ENCODE results near the gene KCTD4. TPM values are rescaled to one million over a fixed set of nuclear protein-coding genes. Genes with fewer than 3 reads are reported as not detected.

The KCTD4 gene
- total RNA-seq, 1 donor from 2014 or later: not detected

- intact Hi-C loops (cut with micrococcal nuclease): no loop called here
- H3K9me3 Mint-ChIP-seq: no peaks in the 10 kb centered on the region
- no peaks in the 10 kb centered on the region for H3K27me3 Mint-ChIP-seq
- peaks cover 18% of the 10 kb centered on the region for H3K36me3 Mint-ChIP-seq (ENCODE audit: low read depth)
- no peak for DNase-seq
- no peak overlapping the region for H3K4me3 Mint-ChIP-seq
- H3K4me1 Mint-ChIP-seq: peaks cover 24% of the 10 kb centered on the region
- no peak overlapping the region for H3K27ac Mint-ChIP-seq
Observed at GRCh38 chr13:45180303-45180702, 20.5 kb downstream of the KCTD4 start.

GRCh38 chr13:45179428-45179827 lies 21.4 kb downstream of the KCTD4 start:
- intact Hi-C loops (cut with micrococcal nuclease): loop anchor here (2.0 kb wide), 1 partner anchor 17 kb away; no protein-coding TSS in a partner anchor
- H3K9me3 Mint-ChIP-seq: no peaks in the 10 kb centered on the region
- no peak overlapping the region for H3K27ac Mint-ChIP-seq
- no peak for DNase-seq
- peaks cover 16% of the 10 kb centered on the region for H3K36me3 Mint-ChIP-seq (ENCODE audit: low read depth)
- no peak overlapping the region for H3K4me3 Mint-ChIP-seq
- H3K27me3 Mint-ChIP-seq: no peaks in the 10 kb centered on the region
- peaks cover 20% of the 10 kb centered on the region for H3K4me1 Mint-ChIP-seq

- H3K27me3 Mint-ChIP-seq: no peaks in the 10 kb centered on the region
Observed at GRCh38 chr13:45178349-45179162, 22.3 kb downstream of the KCTD4 start.

GRCh38 chr13:45174478-45174877 lies 26.4 kb downstream of the KCTD4 start:
- no peak for DNase-seq
- Mint-ChIP-seq H3K4me3 (no peak overlapping the region), H3K27me3 (no peaks in the 10 kb centered on the region), H3K36me3 (ENCODE audit: low read depth) (peaks cover 23% of the 10 kb centered on the region), H3K4me1 (peaks cover 21% of the 10 kb centered on the region), H3K27ac (no peak overlapping the region), H3K9me3 (peaks cover 4% of the 10 kb centered on the region)
- intact Hi-C loops (cut with micrococcal nuclease): no loop called here

More at GRCh38 chr13:45178349-45179162, 22.3 kb downstream of the KCTD4 start:
- no peaks in the 10 kb centered on the region for H3K9me3 Mint-ChIP-seq
- no peak overlapping the region for H3K27ac Mint-ChIP-seq
- H3K4me1 Mint-ChIP-seq: peaks cover 17% of the 10 kb centered on the region
- no peak overlapping the region for H3K4me3 Mint-ChIP-seq
- intact Hi-C loops (cut with micrococcal nuclease): loop anchor here (2.0 kb wide), 1 partner anchor 16 kb away; no protein-coding TSS in a partner anchor
- peak; percentile 65 for DNase-seq
- H3K36me3 Mint-ChIP-seq (ENCODE audit: low read depth): peaks cover 12% of the 10 kb centered on the region

GRCh38 chr13:45168555-45168930 lies 32.3 kb downstream of the KCTD4 start:
- Mint-ChIP-seq H3K27ac (no peak overlapping the region), H3K4me1 (peaks cover 8% of the 10 kb centered on the region), H3K27me3 (no peaks in the 10 kb centered on the region), H3K36me3 (ENCODE audit: low read depth) (peaks cover 33% of the 10 kb centered on the region), H3K9me3 (peaks cover 4% of the 10 kb centered on the region), H3K4me3 (no peak overlapping the region)
- DNase-seq: no peak
- intact Hi-C loops (cut with micrococcal nuclease): no loop called here

GRCh38 chr13:45167611-45168554 lies 33.0 kb downstream of the KCTD4 start:
- Mint-ChIP-seq H3K36me3 (ENCODE audit: low read depth) (peaks cover 31% of the 10 kb centered on the region), H3K4me3 (no peak overlapping the region), H3K9me3 (peaks cover 4% of the 10 kb centered on the region), H3K27ac (no peak overlapping the region), H3K27me3 (no peaks in the 10 kb centered on the region), H3K4me1 (peaks cover 6% of the 10 kb centered on the region)
- intact Hi-C loops (cut with micrococcal nuclease): no loop called here
- DNase-seq: no peak

GRCh38 chr13:45166858-45167257 lies 34.0 kb downstream of the KCTD4 start:
- H3K9me3 Mint-ChIP-seq: no peaks in the 10 kb centered on the region
- no peak overlapping the region for H3K27ac Mint-ChIP-seq
- H3K36me3 Mint-ChIP-seq (ENCODE audit: low read depth): peaks cover 28% of the 10 kb centered on the region
- H3K4me3 Mint-ChIP-seq: no peak overlapping the region
- H3K27me3 Mint-ChIP-seq: no peaks in the 10 kb centered on the region
- H3K4me1 Mint-ChIP-seq: peaks cover 11% of the 10 kb centered on the region
- intact Hi-C loops (cut with micrococcal nuclease): no loop called here
- DNase-seq: no peak

GRCh38 chr13:45162821-45163220 lies 38.0 kb downstream of the KCTD4 start:
- no peak for DNase-seq
- peaks cover 39% of the 10 kb centered on the region for H3K36me3 Mint-ChIP-seq (ENCODE audit: low read depth)
- peaks cover 10% of the 10 kb centered on the region for H3K9me3 Mint-ChIP-seq
- H3K27ac Mint-ChIP-seq: no peak overlapping the region
- H3K4me1 Mint-ChIP-seq: peaks cover 11% of the 10 kb centered on the region
- intact Hi-C loops (cut with micrococcal nuclease): loop anchor here (2.0 kb wide), 1 partner anchor 16 kb away; no protein-coding TSS in a partner anchor
- H3K4me3 Mint-ChIP-seq: no peak overlapping the region
- no peaks in the 10 kb centered on the region for H3K27me3 Mint-ChIP-seq

- H3K27ac Mint-ChIP-seq: no peak overlapping the region
- no peaks in the 10 kb centered on the region for H3K27me3 Mint-ChIP-seq
- H3K9me3 Mint-ChIP-seq: peaks cover 10% of the 10 kb centered on the region
- peaks cover 11% of the 10 kb centered on the region for H3K4me1 Mint-ChIP-seq
- intact Hi-C loops (cut with micrococcal nuclease): loop anchor here (2.0 kb wide), 1 partner anchor 17 kb away; no protein-coding TSS in a partner anchor
- no peak overlapping the region for H3K4me3 Mint-ChIP-seq
- H3K36me3 Mint-ChIP-seq (ENCODE audit: low read depth): peaks cover 40% of the 10 kb centered on the region
- no peak for DNase-seq
Observed at GRCh38 chr13:45162194-45162593, 38.7 kb downstream of the KCTD4 start.

- Mint-ChIP-seq H3K4me1 (peaks cover 5% of the 10 kb centered on the region), H3K9me3 (peaks cover 10% of the 10 kb centered on the region), H3K27me3 (no peaks in the 10 kb centered on the region), H3K36me3 (ENCODE audit: low read depth) (peaks cover 48% of the 10 kb centered on the region), H3K27ac (no peak overlapping the region), H3K4me3 (no peak overlapping the region)
- DNase-seq: no peak
- intact Hi-C loops (cut with micrococcal nuclease): no loop called here
Observed at GRCh38 chr13:45156565-45157361, 44.1 kb downstream of the KCTD4 start.

- Mint-ChIP-seq H3K4me3 (no peak overlapping the region), H3K27ac (no peak overlapping the region), H3K4me1 (peaks cover 10% of the 10 kb centered on the region), H3K27me3 (no peaks in the 10 kb centered on the region), H3K9me3 (no peaks in the 10 kb centered on the region), H3K36me3 (ENCODE audit: low read depth) (peaks cover 8% of the 10 kb centered on the region)
- DNase-seq: no peak
- intact Hi-C loops (cut with micrococcal nuclease): no loop called here
Observed at GRCh38 chr13:45149964-45150363, 50.9 kb downstream of the KCTD4 start.

GRCh38 chr13:45143346-45143751 lies 57.5 kb downstream of the KCTD4 start:
- intact Hi-C loops (cut with micrococcal nuclease): no loop called here
- Mint-ChIP-seq H3K4me3 (no peak overlapping the region), H3K27me3 (no peaks in the 10 kb centered on the region), H3K36me3 (ENCODE audit: low read depth) (peaks cover 11% of the 10 kb centered on the region), H3K27ac (no peak overlapping the region), H3K9me3 (no peaks in the 10 kb centered on the region), H3K4me1 (peaks cover 14% of the 10 kb centered on the region)
- no peak for DNase-seq

Measured in activated CD4-positive, alpha-beta T cell treated with anti-CD3 and anti-CD28 coated beads, Interleukin-2, amount 10 ng/mL, durations not matched to agents 24 days and 14 days (primary cell).